Measurements from ENCODE around the gene SGIP1.

Gene SGIP1

GRCh38 chr1:66752671-66753371, 218.9 kb downstream of the SGIP1 start:
- 0 out of 2 replicates have a peak, but pooled peaks cover 4% of the 10 kb centered on the region for H3K27me3 ChIP-seq
- no peaks in the 10 kb centered on the region for H3K4me1 ChIP-seq
- no peak for TF ChIP-seq CTCF (IDR thresholded peaks at IDR 0.05; ENCODE audit: low read depth, low read length)
- H3K9me3 ChIP-seq = no peaks in the 10 kb centered on the region
- H3K36me3 ChIP-seq = no peaks in the 10 kb centered on the region
- no peak for DNase-seq
- H3K4me3 ChIP-seq (ENCODE audit: low read depth, low read length) = peak overlapping the region; percentile 39

GRCh38 chr1:66757722-66758240, 223.8 kb downstream of the SGIP1 start:
- no peak overlapping the region for H3K4me3 ChIP-seq (ENCODE audit: low read depth, low read length)

GRCh38 chr1:66758241-66758755, 224.3 kb downstream of the SGIP1 start:
- no peaks in the 10 kb centered on the region for H3K4me1 ChIP-seq
- H3K36me3 ChIP-seq = no peaks in the 10 kb centered on the region
- H3K9me3 ChIP-seq = no peaks in the 10 kb centered on the region
- no peak for TF ChIP-seq CTCF (IDR thresholded peaks at IDR 0.05; ENCODE audit: low read depth, low read length)
- no peak overlapping the region for H3K4me3 ChIP-seq (ENCODE audit: low read depth, low read length)
- DNase-seq = no peak
- H3K27me3 ChIP-seq = no peaks in the 10 kb centered on the region

More at GRCh38 chr1:66757722-66758240, 223.8 kb downstream of the SGIP1 start:
- no peak for DNase-seq
- no peak for TF ChIP-seq CTCF (IDR thresholded peaks at IDR 0.05; ENCODE audit: low read depth, low read length)
- no peaks in the 10 kb centered on the region for H3K27me3 ChIP-seq
- no peaks in the 10 kb centered on the region for H3K9me3 ChIP-seq
- no peaks in the 10 kb centered on the region for H3K36me3 ChIP-seq
- no peaks in the 10 kb centered on the region for H3K4me1 ChIP-seq

GRCh38 chr1:66760506-66760905, 226.6 kb downstream of the SGIP1 start:
- H3K4me1 ChIP-seq = no peaks in the 10 kb centered on the region
- no peak for DNase-seq
- TF ChIP-seq CTCF (IDR thresholded peaks at IDR 0.05; ENCODE audit: low read depth, low read length) = no peak

GRCh38 chr1:66761221-66761620, 227.3 kb downstream of the SGIP1 start:
- H3K4me1 ChIP-seq = no peaks in the 10 kb centered on the region
- DNase-seq = no peak
- no peak for TF ChIP-seq CTCF (IDR thresholded peaks at IDR 0.05; ENCODE audit: low read depth, low read length)
- H3K9me3 ChIP-seq = no peaks in the 10 kb centered on the region
- no peaks in the 10 kb centered on the region for H3K27me3 ChIP-seq
- no peaks in the 10 kb centered on the region for H3K36me3 ChIP-seq
- H3K4me3 ChIP-seq (ENCODE audit: low read depth, low read length) = no peak overlapping the region

More at GRCh38 chr1:66760506-66760905, 226.6 kb downstream of the SGIP1 start:
- H3K27me3 ChIP-seq = no peaks in the 10 kb centered on the region
- no peaks in the 10 kb centered on the region for H3K9me3 ChIP-seq
- no peak overlapping the region for H3K4me3 ChIP-seq (ENCODE audit: low read depth, low read length)
- H3K36me3 ChIP-seq = no peaks in the 10 kb centered on the region

GRCh38 chr1:66764994-66765578, 231.1 kb downstream of the SGIP1 start:
- no peaks in the 10 kb centered on the region for H3K4me1 ChIP-seq
- H3K36me3 ChIP-seq = no peaks in the 10 kb centered on the region
- peak; percentile 53 for TF ChIP-seq CTCF (IDR thresholded peaks at IDR 0.05; ENCODE audit: low read depth, low read length)
- peak; percentile 22 for DNase-seq
- H3K4me3 ChIP-seq (ENCODE audit: low read depth, low read length) = no peak overlapping the region
- H3K9me3 ChIP-seq = no peaks in the 10 kb centered on the region
- H3K27me3 ChIP-seq = no peaks in the 10 kb centered on the region
